Superior temporal gyrus (tissue), 1 donor: Measurements from ENCODE around the gene PIAS4.

Experiments used
- DNase-seq: peaks from one replicate; pipeline ENCODE4 v3.0.0-alpha.2; 2016; ENCODE audit errors: extremely low spot score

PIAS4 gene

GRCh38 chr19:4059891-4060620, 52.5 kb downstream of the PIAS4 start:
- DNase-seq, result no peak

GRCh38 chr19:4060621-4061177, 53.2 kb downstream of the PIAS4 start:
- DNase-seq, result no peak

GRCh38 chr19:4061178-4061682, 53.7 kb downstream of the PIAS4 start:
- no peak for DNase-seq

- DNase-seq, result no peak
Observed at GRCh38 chr19:4061683-4062418, 54.3 kb downstream of the PIAS4 start.

- DNase-seq, result no peak
Observed at GRCh38 chr19:4062419-4063368, 55.2 kb downstream of the PIAS4 start.

GRCh38 chr19:4063369-4064148, 56.0 kb downstream of the PIAS4 start:
- DNase-seq, result no peak

GRCh38 chr19:4064149-4064495, 56.6 kb downstream of the PIAS4 start:
- peak; percentile 32 for DNase-seq

- DNase-seq, result peak; percentile 37
Observed at GRCh38 chr19:4064496-4065260, 57.1 kb downstream of the PIAS4 start.

GRCh38 chr19:4065430-4066175, 58.1 kb downstream of the PIAS4 start:
- peak; percentile 89 for DNase-seq

- peak; percentile 40 for DNase-seq
Observed at GRCh38 chr19:4066176-4066606, 58.7 kb downstream of the PIAS4 start.

GRCh38 chr19:4066682-4067395, 59.3 kb downstream of the PIAS4 start, which contains the start of gene ZBTB7A:
Gene ZBTB7A (minus strand): TSS chr19:4066899. CDS start chr19:4055232, 11,667 bp downstream.
- peak; percentile 59 for DNase-seq

GRCh38 chr19:4067396-4068046, 60.0 kb downstream of the PIAS4 start:
- DNase-seq, result no peak

- DNase-seq, result no peak
Observed at GRCh38 chr19:4068047-4068966, 60.8 kb downstream of the PIAS4 start.

GRCh38 chr19:4069331-4069959, 61.9 kb downstream of the PIAS4 start:
- DNase-seq, result no peak

- no peak for DNase-seq
Observed at GRCh38 chr19:4071610-4072009, 64.1 kb downstream of the PIAS4 start.

- DNase-seq, result no peak
Observed at GRCh38 chr19:4075373-4075772, 67.8 kb downstream of the PIAS4 start.

- no peak for DNase-seq
Observed at GRCh38 chr19:4077007-4077374, 69.5 kb downstream of the PIAS4 start.
